Gastroesophageal sphincter (tissue), 3 donors: Measurements from ENCODE around the gene SMC4.

ENCODE experiments used
- POLR2A ChIP-seq, 2 donors: fragments of 450-650 bp; IDR thresholded peaks; one replicate each; pipeline ENCODE4 v1.6.1; 2017; ENCODE audit warnings: antibody characterized with exemption in 2 of 2, mild to moderate bottlenecking in 2 of 2, moderate library complexity in 1 of 2
- TF ChIP-seq, protein P1 (sequence below), 4 experiments: fragments of 200-600 bp in 2 of 4; fragments of 450-650 bp in 2 of 4; sonication (generic) in 1 of 4; IDR thresholded peaks; one replicate each; pipeline ENCODE4 v1.5.1; 2017 to 2019; ENCODE audit warnings: antibody characterized with exemption in 4 of 4, mild to moderate bottlenecking in 2 of 4, moderate library complexity in 2 of 4

DNA sequence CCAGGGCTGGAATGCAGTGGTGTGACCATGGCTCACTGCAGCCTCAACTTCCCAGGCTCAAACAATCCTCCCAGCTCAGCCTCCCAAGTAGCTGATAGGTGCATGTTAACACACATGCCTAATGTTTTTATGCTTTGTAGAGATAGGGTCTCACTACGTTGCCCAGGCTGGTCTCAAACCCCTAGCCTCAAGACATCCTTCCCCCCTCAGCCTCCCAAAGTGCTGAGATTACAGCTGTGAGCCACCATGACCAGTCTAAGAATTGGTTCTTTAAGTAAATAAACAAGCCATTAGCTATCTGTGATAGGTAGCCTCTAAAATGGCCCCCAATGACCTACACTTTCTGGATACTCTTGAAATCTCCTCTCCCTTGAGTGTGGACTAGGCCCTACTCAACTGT lies 46.4 kb downstream of the SMC4 start:
- TF ChIP-seq, protein P1, sequence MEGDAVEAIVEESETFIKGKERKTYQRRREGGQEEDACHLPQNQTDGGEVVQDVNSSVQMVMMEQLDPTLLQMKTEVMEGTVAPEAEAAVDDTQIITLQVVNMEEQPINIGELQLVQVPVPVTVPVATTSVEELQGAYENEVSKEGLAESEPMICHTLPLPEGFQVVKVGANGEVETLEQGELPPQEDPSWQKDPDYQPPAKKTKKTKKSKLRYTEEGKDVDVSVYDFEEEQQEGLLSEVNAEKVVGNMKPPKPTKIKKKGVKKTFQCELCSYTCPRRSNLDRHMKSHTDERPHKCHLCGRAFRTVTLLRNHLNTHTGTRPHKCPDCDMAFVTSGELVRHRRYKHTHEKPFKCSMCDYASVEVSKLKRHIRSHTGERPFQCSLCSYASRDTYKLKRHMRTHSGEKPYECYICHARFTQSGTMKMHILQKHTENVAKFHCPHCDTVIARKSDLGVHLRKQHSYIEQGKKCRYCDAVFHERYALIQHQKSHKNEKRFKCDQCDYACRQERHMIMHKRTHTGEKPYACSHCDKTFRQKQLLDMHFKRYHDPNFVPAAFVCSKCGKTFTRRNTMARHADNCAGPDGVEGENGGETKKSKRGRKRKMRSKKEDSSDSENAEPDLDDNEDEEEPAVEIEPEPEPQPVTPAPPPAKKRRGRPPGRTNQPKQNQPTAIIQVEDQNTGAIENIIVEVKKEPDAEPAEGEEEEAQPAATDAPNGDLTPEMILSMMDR (IDR thresholded peaks at IDR 0.05) = no peak
- TF ChIP-seq POLR2A (IDR thresholded peaks at IDR 0.05) = no peak
